Mesodermal cell (in vitro differentiated cells): ENCODE results near the gene ACADM.
"Not testable (repeated sequence)": the region's sequence is repeated elsewhere in the genome, so short reads cannot be mapped to it uniquely, and the experiment has no call there.

ENCODE experiments used
- H3K27ac ChIP-seq: 2 replicates; pipeline ENCODE4 v1.7.0; 2013; ENCODE audit warnings: mild to moderate bottlenecking, low read depth, low read length, moderate library complexity; ENCODE audit not compliant: severe bottlenecking
- H3K36me3 ChIP-seq: 2 replicates; pipeline ENCODE4 v1.7.1; 2013; ENCODE audit warnings: mild to moderate bottlenecking, low read length, moderate library complexity; ENCODE audit not compliant: control insufficient read depth, insufficient read depth
- H3K4me1 ChIP-seq: one replicate; pipeline ENCODE4 v1.7.1; 2013; ENCODE audit warnings: mild to moderate bottlenecking, low read length; ENCODE audit not compliant: insufficient read depth, control insufficient read depth, poor library complexity, severe bottlenecking
- H3K4me3 ChIP-seq: 2 replicates; pipeline ENCODE4 v1.7.0; 2013; ENCODE audit warnings: low read length, control low read depth, mild to moderate bottlenecking; ENCODE audit not compliant: insufficient read depth, poor library complexity, severe bottlenecking; ENCODE audit errors: extremely low read depth
- H3K9me3 ChIP-seq: 2 replicates; pipeline ENCODE4 v1.7.1; 2013; ENCODE audit warnings: mild to moderate bottlenecking, low read length, moderate library complexity; ENCODE audit not compliant: control insufficient read depth
- WGBS, 2 experiments: methylation state at CpG; one replicate each; pipeline ENCODE4 v1.1.5; 2013; ENCODE audit warnings: missing lambda C conversion rate in 2 of 2; ENCODE audit not compliant: insufficient coverage in 2 of 2; 5-methylcytosine and 5-hydroxymethylcytosine counted together

Gene ACADM

DNA sequence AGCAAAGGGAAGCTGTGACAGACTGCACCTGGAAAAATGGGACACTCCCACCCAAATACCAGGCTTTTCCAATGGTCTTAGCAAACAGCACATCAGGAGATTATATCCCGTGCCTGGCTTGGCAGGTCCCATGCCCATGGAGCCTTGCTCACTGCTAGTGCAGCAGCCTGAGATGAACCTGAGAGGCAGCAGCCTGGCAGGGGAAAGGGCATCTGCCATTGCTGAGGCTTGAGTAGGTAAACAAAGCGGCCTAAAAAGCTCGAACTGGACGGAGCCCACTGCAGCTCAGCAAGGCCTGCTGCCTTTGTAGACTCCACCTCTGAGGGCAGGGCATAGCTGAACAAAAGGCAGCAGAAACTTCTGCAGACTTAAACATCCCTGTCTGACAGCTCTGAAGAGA lies 53.3 kb downstream of the ACADM start:
- WGBS, 2 experiments = 98 to 100% methylated on average over 4 of the region's 4 CpGs
- not testable (repeated sequence) for H3K4me1 ChIP-seq, H3K9me3 ChIP-seq, H3K4me3 ChIP-seq, H3K36me3 ChIP-seq, H3K27ac ChIP-seq

DNA sequence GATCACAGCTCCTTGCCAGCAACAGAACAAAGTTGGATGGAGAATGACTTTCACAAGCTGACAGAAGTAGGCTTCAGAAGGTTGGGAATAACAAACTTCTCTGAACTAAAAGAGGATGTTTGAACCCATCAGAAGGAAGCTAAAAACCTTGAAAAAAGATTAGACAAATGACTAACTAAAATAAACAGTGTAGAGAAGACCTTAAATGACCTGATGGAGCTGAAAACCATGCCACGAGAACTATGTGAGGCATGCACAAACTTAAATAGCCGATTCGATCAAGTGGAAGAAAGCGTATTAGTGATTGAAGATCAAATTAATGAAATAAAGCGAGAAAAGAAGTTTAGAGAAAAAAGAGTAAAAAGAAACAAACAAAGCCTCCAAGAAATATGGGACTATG lies 54.2 kb downstream of the ACADM start:
- WGBS, 2 experiments = 81 to 90% methylated on average over 4 of the region's 5 CpGs
- H3K9me3 ChIP-seq, H3K36me3 ChIP-seq, H3K4me3 ChIP-seq, H3K27ac ChIP-seq, H3K4me1 ChIP-seq: not testable (repeated sequence)

DNA sequence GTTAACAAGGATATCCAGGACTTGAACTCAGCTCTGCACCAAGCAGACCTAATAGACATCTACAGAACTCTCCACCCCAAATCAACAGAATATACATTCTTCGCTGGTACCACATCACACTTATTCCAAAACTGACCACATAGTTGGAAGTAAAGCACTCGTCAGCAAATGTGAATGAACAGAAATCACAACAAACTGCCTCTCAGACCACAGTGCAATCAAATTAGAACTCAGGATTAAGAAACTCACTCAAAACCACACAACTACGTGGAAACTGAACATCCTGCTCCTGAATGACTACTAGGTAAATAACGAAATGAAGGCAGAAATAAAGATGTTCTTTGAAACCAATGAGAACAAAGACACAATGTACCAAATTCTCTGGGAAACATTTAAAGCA lies 55.7 kb downstream of the ACADM start:
- WGBS, 2 experiments = 94% methylated on average over 2 of the region's 4 CpGs; no CpG with 5 or more reads in 1 of the 2 experiments
- not testable (repeated sequence) for H3K9me3 ChIP-seq, H3K4me3 ChIP-seq, H3K4me1 ChIP-seq, H3K36me3 ChIP-seq, H3K27ac ChIP-seq

DNA sequence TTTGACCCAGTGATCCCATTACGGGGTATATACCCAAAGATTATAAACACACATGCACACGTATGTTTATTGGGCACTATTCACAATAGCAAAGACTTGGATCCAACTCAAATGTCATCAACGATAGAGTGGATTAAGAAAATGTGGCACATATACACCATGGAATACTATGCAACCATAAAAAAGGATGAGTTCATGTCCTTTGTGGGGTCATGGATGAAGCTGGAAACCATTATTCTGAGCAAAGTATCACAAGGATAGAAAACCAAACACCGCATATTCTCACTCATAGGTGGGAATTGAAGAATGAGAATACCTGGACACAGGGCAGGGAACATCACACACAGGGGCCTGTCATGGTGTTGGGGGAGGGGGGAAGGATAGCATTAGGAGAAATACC lies 59.4 kb downstream of the ACADM start:
- not testable (repeated sequence) for H3K4me3 ChIP-seq, H3K27ac ChIP-seq, H3K4me1 ChIP-seq, H3K9me3 ChIP-seq
- WGBS, 2 experiments = 75 to 95% methylated on average over 2 to 3 of the region's 4 CpGs
- peaks cover 17% of the 10 kb centered on the region for H3K36me3 ChIP-seq

DNA sequence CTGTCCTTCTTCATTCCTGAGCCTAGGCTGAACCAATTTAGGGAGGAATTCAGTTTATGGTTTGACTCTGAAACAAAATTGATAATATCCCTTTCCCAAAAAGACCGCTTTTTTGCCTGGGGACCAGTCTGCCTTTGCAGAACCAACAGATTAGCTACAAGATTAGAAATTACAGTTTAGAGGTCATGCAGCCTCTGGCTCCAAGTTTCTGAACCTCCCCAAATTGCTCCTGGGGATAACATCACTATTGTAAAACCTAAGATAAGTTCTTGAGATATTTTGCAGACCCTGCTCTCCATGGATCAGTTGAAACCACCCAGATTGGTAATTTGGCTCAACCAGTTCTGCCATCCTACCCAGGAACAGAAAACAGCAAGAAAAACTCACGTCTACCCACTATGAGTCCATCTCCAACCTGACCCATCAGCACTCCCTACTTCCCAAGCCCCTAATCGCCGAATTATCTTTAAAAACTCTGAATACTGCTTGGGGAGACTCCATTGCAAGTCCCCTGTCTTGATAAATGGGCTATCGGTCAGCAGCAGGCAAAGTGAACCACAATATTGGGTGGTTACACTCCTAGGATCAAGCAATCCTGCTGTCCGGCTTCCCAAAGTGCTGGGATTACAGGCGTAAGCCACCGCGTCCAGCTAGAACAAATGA lies 60.9 kb downstream of the ACADM start:
- no peak overlapping the region for H3K27ac ChIP-seq
- WGBS, 2 experiments = 42 to 54% methylated on average over 2 to 4 of the region's 9 CpGs
- H3K4me3 ChIP-seq = peak overlapping the region; percentile 75
- H3K36me3 ChIP-seq = peaks cover 33% of the 10 kb centered on the region
- H3K9me3 ChIP-seq = peaks cover 4% of the 10 kb centered on the region
- peaks cover 11% of the 10 kb centered on the region for H3K4me1 ChIP-seq

DNA sequence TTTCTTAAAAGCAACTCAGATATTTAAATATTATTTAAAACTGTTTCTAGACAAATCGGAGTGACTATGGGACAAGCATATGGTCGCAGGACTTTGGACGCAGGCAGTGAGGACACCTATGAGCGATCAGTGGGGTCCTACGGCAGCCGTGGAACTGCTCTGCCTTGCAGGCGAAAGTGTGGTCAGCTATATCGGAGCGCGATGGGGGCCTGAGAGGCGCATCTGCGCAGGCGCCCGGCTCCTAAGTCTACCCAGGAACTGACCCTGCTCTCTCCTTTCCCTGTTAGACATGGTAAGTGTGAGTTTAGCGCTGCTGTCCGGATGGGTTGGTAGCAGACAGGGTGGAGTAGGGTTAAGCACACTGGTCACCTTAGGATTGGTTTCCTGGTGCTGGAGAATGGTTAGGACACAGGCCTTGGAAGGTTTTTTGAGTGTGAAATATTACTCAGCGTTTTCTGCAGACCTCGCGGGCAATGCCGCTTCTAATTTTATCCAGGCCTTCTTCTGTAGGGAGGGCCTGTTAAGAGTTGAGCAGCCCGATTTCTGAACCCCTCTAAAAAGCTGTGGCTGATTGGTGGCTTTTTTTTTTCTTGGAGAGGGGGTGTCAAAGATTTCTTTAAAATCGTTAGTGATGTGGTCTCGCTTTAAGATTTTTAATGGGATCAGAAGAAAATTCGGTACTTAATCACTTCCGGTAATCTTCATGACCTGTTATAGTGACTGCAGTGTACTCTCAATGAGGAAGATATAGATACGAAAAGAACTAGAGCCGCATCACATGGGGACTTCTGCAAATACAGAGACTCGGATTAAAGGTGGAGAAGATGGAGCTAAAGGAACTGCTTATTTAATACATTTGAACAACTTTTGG lies 61.7 kb downstream of the ACADM start, which contains the start of gene RABGGTB:
Gene RABGGTB (plus strand): TSS at position 274 of the 871 bp plus-strand sequence. CDS start 16 bp downstream, at position 290.
- Histone ChIP-seq H3K27ac (peak within 1 kb of the TSS; percentile 84), H3K4me3 (peak within 1 kb of the TSS; percentile 75), H3K4me1 (peaks cover 11% of the 10 kb centered on the region), H3K36me3 (peaks cover 40% of the 10 kb centered on the region), H3K9me3 (peaks cover 4% of the 10 kb centered on the region)
- 1% methylated on average over 18 to 22 of the region's 28 CpGs for WGBS, 2 experiments

DNA sequence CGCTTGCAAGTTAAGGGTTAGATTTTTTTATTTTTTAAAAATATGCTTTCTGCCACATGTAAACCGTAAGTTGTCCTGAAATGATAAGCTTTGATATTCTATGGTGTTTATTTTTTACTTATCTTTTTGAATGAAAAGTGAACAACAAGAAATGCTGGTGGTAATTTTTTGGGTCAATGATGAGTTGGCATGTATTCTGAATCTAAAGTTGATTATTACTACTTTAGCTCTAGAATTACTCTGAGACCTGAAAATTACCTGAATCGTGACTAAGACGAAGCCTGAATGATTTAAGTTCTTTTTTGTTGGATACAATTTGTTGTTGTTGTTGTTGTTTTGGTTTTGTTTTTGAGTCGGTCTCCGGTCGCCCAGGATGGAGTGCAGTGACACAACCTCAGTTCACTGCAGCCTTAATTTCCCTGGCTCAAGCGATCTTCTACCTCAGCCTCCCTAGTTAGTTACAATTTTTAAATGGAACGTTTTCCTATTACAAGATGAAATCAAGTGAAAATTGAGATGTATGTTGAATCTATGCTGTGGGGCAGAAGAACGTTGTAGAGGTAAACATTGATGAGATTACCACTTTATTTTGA lies 62.5 kb downstream of the ACADM start:
- H3K9me3 ChIP-seq = peaks cover 4% of the 10 kb centered on the region
- H3K27ac ChIP-seq = no peak overlapping the region
- 0% methylated on average over 1 of the region's 10 CpGs; no CpG with 5 or more reads in 1 of the 2 experiments for WGBS, 2 experiments
- H3K4me3 ChIP-seq = peak overlapping the region; percentile 75
- H3K36me3 ChIP-seq = peaks cover 47% of the 10 kb centered on the region
- peaks cover 11% of the 10 kb centered on the region for H3K4me1 ChIP-seq

DNA sequence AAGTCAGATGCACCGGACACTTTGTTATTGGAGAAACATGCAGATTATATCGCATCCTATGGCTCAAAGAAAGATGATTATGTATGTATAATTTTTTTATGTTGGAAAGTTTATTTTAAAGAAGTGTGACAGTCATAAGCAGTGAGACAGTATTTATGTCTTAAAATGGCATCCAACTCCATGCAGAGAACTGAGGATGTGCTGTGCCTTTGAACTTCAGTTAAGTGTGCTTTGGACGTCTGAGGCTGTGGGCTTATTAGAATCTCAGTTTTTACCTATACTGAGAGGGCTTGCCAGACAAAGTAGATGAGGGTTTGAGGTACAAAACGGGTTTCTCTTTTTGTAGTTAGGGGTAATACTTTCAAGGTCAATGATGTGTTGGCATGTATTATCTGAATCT lies 63.0 kb downstream of the ACADM start:
- WGBS, 2 experiments = 7 to 15% methylated on average over 3 to 4 of the region's 4 CpGs
- H3K4me3 ChIP-seq = peak overlapping the region; percentile 75
- H3K36me3 ChIP-seq = peaks cover 52% of the 10 kb centered on the region
- peaks cover 11% of the 10 kb centered on the region for H3K4me1 ChIP-seq
- H3K9me3 ChIP-seq = peaks cover 4% of the 10 kb centered on the region
- H3K27ac ChIP-seq = no peak overlapping the region

DNA sequence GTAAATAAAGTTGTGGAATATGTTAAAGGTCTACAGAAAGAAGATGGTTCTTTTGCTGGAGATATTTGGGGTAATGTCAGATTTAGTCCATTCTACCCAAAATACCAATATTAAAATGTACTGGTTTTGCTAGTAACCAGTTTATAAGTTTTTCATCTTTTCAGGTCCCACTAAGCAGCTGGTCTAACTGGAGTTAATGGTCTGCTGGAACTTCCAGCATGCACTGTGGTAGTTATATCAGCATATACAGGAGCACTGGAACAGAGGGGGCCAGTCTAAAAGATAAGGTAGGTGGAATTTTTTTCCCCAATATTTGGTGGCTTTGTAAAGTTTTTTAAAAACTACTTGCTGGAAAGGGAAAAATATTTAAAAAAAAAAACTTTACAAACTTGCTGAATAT lies 65.5 kb downstream of the ACADM start:
- H3K36me3 ChIP-seq = peaks cover 76% of the 10 kb centered on the region
- H3K4me3 ChIP-seq = peak overlapping the region; percentile 75

DNA sequence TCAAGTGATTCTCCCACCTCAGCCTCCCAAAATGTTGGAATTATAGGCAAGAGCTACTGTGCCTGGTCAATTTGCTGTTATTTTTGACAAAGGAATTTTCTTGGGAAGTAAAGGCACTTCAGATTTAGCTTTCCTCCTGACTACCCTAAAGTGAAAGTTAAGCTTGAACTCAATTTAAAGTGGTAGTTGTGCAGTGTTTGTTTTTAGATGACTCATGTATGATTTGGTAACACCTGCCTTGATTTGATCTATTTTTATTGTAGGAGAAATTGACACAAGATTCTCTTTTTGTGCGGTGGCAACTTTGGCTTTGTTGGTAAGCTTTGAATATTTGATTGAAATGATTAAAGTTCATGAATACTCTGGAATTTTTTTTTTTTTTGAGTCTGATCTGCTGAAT lies 66.5 kb downstream of the ACADM start:
- peaks cover 87% of the 10 kb centered on the region for H3K36me3 ChIP-seq
- 100% methylated on average over 1 of the region's 1 CpG for WGBS, 2 experiments

More for the DNA sequence above, 65.5 kb downstream of the ACADM start:
- Histone ChIP-seq H3K27ac (no peak overlapping the region), H3K4me1 (peaks cover 11% of the 10 kb centered on the region), H3K9me3 (no peaks in the 10 kb centered on the region)

More for the DNA sequence above, 66.5 kb downstream of the ACADM start:
- Histone ChIP-seq H3K27ac (no peak overlapping the region), H3K4me3 (no peak overlapping the region), H3K9me3 (no peaks in the 10 kb centered on the region), H3K4me1 (peaks cover 11% of the 10 kb centered on the region)
